GM12875 (cell line): ENCODE results near the gene GATAD2A.

Experiments
- H3K4me3 ChIP-seq: one replicate; pipeline ENCODE4 v1.5.1; 2011; ENCODE audit warnings: low read depth, low read length, control low read depth
- TF ChIP-seq, protein P1 (sequence below): IDR thresholded peaks from 2 replicates; pipeline ENCODE4 v1.5.1; 2011; ENCODE audit warnings: low read depth, mild to moderate bottlenecking, control low read depth, inconsistent platforms, low read length, moderate library complexity, borderline replicate concordance; ENCODE audit not compliant: insufficient read depth

Gene GATAD2A

DNA sequence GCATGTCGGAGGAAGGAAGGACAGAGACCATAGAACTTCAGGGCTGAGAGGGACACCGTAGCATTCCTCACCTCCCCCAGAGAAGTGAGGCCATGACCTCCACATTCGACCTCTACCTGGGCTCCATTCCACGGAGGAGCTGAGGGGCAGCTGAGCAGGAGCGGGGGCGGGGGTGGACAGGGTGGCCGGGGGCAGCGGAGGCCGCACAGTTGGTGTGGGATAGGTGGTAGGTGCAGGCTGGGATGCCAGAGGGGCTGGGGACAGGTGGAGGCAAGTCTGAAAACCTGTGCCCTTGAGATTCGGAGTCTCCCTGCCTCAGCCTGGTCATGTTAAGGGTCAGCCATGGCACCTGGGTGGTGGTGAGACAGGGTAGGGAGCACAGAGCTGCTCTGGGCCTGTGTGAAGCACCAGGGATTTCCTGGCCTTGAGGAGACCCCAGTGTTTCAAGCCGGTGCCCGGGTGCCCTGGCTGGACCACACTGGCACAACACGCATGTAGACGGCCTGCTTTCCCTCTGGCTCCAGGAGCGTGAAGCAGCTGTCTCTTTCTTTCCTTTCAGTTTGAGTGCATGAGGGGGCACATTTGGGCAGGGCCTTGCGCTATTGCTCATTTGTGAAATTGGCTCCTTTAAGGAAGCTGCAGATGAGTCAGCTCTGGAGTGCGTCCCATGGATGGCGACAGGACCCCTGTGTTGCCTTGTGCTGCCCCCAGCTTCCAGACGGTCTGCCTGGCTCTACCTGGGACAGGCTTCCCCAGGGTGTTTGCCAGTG lies 58.1 kb downstream of the GATAD2A start:
- no peak overlapping the region for H3K4me3 ChIP-seq
- TF ChIP-seq, protein P1, sequence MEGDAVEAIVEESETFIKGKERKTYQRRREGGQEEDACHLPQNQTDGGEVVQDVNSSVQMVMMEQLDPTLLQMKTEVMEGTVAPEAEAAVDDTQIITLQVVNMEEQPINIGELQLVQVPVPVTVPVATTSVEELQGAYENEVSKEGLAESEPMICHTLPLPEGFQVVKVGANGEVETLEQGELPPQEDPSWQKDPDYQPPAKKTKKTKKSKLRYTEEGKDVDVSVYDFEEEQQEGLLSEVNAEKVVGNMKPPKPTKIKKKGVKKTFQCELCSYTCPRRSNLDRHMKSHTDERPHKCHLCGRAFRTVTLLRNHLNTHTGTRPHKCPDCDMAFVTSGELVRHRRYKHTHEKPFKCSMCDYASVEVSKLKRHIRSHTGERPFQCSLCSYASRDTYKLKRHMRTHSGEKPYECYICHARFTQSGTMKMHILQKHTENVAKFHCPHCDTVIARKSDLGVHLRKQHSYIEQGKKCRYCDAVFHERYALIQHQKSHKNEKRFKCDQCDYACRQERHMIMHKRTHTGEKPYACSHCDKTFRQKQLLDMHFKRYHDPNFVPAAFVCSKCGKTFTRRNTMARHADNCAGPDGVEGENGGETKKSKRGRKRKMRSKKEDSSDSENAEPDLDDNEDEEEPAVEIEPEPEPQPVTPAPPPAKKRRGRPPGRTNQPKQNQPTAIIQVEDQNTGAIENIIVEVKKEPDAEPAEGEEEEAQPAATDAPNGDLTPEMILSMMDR: no peak

DNA sequence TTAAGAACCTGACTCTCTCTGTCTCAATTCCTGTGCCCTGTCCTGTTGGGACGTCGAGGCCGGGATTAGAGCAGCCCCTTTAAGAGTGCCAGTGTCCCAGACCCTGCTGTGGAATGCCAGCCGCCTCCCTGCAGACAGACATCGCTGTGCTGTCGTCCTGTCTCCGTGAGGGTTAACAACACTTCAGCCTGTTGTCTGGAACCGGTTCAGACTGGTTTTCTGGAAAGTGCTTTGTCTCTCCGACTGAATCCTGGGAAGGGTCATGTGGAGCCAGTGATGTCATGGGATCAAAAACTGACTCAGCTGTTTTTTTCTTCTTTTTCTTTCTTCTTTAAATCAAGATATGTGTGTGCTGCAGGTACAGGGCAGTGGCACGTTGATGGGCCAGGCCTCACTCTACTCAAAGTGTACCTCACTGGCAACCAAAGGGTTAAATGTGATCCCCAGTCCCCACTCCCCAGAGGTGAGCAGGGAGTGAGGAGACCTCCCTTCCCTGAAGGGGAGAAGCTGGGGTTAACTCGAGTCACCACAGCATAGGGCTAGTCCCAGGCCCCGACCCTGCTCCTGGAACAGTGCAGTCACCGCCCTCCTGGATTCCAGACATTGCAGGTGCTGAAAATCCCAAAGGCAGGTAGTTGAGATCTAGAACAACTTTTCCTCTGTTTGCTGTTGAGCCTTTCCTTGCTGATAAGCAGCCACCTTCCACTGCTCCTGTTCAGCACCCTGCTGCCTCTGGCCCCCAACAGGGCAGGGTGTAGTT lies 59.0 kb downstream of the GATAD2A start:
- TF ChIP-seq, protein P1: no peak
- H3K4me3 ChIP-seq: no peak overlapping the region

DNA sequence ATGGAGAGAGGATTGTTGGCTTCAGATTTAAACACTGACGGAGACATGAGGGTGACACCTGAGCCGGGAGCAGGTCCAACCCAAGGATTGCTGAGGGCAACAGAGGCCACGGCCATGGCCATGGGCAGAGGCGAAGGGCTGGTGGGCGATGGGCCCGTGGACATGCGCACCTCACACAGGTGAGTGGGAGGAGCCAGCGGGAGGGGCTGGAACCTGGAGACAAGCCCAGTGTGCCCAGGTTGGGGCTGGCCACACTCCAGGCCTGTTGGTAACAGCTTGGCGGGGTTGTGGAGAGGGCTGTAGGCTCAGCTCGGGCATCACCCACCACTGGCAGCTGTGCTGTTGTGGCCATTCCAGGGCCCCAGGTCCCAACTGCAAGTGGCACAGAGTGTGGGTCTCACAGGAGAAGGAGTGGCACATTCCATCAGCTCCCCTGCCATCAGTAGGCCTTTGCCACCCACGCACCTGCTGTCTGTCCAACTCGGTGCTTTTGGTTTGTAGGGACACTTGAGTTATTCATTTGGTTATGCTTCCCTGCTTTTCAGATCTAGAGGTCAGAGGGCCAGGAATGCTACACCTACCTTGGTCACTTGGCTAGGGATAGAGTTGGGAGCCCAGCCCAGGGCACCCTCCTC lies 60.1 kb downstream of the GATAD2A start:
- TF ChIP-seq, protein P1: no peak
- no peak overlapping the region for H3K4me3 ChIP-seq

DNA sequence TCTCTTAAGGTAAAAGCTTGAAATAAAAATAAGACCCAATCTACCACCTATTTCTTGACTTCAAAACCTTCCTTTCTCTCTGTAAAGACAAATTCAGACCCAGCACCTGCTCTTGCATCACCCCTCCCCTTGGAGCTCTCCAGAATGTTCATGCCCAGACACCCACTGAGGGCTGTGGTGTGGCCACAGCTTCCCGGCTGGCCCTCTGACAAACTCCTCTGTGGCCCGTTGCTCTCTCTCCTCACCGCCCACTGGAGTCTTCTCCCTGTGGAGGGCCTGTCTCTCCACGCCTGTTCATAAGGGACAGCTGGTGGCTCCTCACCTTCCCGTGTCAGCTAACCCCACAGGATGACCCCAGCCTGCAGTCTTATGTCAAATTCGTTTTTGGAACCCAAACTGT lies 60.7 kb downstream of the GATAD2A start:
- no peak overlapping the region for H3K4me3 ChIP-seq
- TF ChIP-seq, protein P1: no peak

DNA sequence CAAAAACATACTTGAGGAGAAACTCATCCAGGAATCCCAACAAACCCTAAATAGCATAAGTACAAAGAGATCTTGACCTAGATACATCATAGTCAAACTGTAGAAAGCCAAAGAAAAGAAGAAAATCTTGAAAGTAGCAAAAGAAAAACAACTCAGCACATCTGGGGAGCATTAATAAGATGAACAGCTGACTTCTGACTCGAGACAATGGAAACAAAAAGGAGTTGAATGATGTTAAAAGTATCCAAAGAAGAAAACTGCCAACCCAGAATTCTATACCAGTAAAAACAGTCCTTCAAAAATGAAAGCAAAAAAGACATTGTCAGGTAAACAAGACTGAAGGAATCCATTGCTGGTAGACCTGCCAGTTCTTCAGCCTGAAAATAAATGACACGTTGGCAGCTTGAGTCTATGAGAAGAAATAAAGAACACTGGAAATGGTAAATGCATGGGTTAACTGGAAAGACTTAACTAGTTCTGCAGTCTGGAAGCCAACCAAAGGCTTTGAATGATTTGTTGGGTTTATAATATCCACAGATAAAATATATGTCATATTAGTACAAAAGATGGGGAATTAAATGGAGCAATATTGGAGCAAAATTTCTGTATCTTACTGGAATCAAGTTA lies 63.1 kb downstream of the GATAD2A start:
- H3K4me3 ChIP-seq: no peak overlapping the region
- TF ChIP-seq, protein P1: no peak

DNA sequence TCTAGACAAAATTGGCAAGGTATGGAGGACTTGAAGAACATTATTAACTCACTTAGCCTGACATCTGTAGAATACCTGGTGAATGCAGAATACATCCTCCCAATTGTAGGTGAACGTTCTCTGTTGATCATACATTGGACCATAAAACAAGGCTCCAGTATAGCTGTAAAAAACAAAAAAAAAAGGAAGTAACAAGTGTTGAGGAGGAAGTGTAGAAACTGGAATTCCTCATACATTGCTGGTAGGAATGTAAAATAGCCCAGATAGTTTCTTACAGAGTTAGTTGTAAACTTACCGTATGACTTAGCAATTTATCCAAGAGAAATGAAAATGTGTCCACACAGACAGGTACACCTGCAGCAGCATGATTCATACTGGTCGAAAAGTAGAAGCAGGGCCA lies 65.1 kb downstream of the GATAD2A start:
- TF ChIP-seq, protein P1: no peak

More for the DNA sequence above, 65.1 kb downstream of the GATAD2A start:
- no peak overlapping the region for H3K4me3 ChIP-seq
